Activated T-cell treated with anti-CD3 and anti-CD28 coated beads, Interleukin-2, amount 50 U/mL, for 1 hour (primary cell): ENCODE data around the gene OR7D2.

Experiments used
- DNase-seq: peaks from one replicate; pipeline ENCODE4 v3.0.0-alpha.2; 2020

The OR7D2 gene

DNA sequence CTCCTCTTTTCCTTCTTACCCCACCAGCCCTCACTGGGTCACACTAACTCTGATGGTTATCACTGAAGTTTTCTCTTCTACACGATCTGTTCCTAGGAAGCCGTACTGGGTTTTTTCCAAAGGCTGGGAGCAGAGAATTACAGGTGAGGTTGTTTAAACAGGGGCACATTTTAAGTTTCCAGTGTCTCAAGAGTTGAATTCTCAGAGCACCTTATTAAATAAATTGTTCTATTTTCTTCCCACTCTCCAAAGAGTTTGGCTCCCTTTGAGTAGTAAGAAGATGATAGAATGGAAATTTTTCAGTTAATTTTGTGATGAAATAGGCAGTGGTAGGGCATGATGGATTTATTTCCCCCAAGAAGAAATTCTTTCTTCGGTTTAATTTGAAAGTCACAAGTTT, 40.7 kb downstream of the OR7D2 start, which contains the start of gene OR7D4:
Gene OR7D4 (minus strand): TSS at position 101 of the 400 bp plus-strand sequence. CDS start 4,752 bp downstream, outside the sequence.
- no peak for DNase-seq
